Liver (tissue), 9 donors: ENCODE data around the gene GABRB1. TPM values are rescaled to one million over a fixed set of nuclear protein-coding genes. Genes with fewer than 3 reads are reported as not detected.

Source experiments
- DNase-seq: peaks from one replicate; pipeline ENCODE4 v3.0.0-alpha.2; 2017; ENCODE audit warnings: low spot score
- H3K27ac ChIP-seq, 2 donors: one replicate each; pipeline ENCODE4 v1.7.0; 2013; ENCODE audit warnings: inconsistent platforms in 2 of 2, low read length in 2 of 2, control low read depth in 1 of 2, low read depth in 1 of 2, mild to moderate bottlenecking in 1 of 2
- H3K27me3 ChIP-seq, 4 donors: one replicate each; pipeline versions ENCODE4 v1.6.1 to v1.7.0; 2013; ENCODE audit warnings: low read length in 3 of 4, inconsistent platforms in 1 of 4, mild to moderate bottlenecking in 1 of 4, moderate library complexity in 1 of 4; ENCODE audit not compliant: control insufficient read depth in 4 of 4, insufficient read depth in 4 of 4
- H3K36me3 ChIP-seq, 4 donors: one replicate each; pipeline versions ENCODE4 v1.6.1 to v1.7.0; 2013; ENCODE audit warnings: low read length in 3 of 4, mild to moderate bottlenecking in 3 of 4, low read depth in 1 of 4, moderate library complexity in 1 of 4; ENCODE audit not compliant: control insufficient read depth in 4 of 4, insufficient read depth in 3 of 4
- H3K4me1 ChIP-seq, 4 donors: one replicate each; pipeline versions ENCODE4 v1.6.1 to v1.7.0; 2013; ENCODE audit warnings: low read length in 3 of 4, mild to moderate bottlenecking in 3 of 4, moderate library complexity in 1 of 4; ENCODE audit not compliant: control insufficient read depth in 4 of 4, insufficient read depth in 4 of 4
- H3K4me3 ChIP-seq, 3 donors: one replicate each; pipeline versions ENCODE4 v1.6.1 to v1.7.0; 2013; ENCODE audit warnings: low read length in 3 of 3, control low read depth in 1 of 3, low read depth in 1 of 3, mild to moderate bottlenecking in 1 of 3
- H3K9ac ChIP-seq, 2 donors: one replicate each; pipeline ENCODE4 v1.7.0; 2013; ENCODE audit warnings: low read length in 2 of 2, mild to moderate bottlenecking in 2 of 2, moderate library complexity in 2 of 2, control low read depth in 1 of 2, low read depth in 1 of 2
- H3K9me3 ChIP-seq, 4 donors: one replicate each; pipeline versions ENCODE4 v1.6.1 to v1.7.0; 2013; ENCODE audit warnings: low read length in 3 of 4; ENCODE audit not compliant: control insufficient read depth in 4 of 4
- ATF3 ChIP-seq: IDR thresholded peaks from 2 replicates; pipeline ENCODE4 v1.6.1; 2016; ENCODE audit warnings: antibody characterized with exemption
- CTCF ChIP-seq: fragments of 150-350 bp; IDR thresholded peaks from 2 replicates; pipeline ENCODE4 v1.5.1; 2017; ENCODE audit warnings: improper control_type of control experiment, low read depth, low read length; ENCODE audit not compliant: missing input control
- EGR1 ChIP-seq, 2 donors: IDR thresholded peaks; 2 replicates each; pipeline ENCODE4 v1.6.1; 2016 to 2018; ENCODE audit warnings: antibody characterized with exemption in 2 of 2, low read depth in 2 of 2
- FOXA1 ChIP-seq: IDR thresholded peaks from 2 replicates; pipeline ENCODE4 v1.6.1; 2016; ENCODE audit warnings: antibody characterized with exemption
- FOXA2 ChIP-seq: IDR thresholded peaks from 2 replicates; pipeline ENCODE4 v1.6.1; 2016; ENCODE audit warnings: antibody characterized with exemption
- GABPA ChIP-seq, 2 donors: IDR thresholded peaks in 1 of 2; conservative IDR thresholded peaks in 1 of 2; 2 replicates each; pipeline ENCODE4 v1.6.1; 2016; ENCODE audit warnings: antibody characterized with exemption in 2 of 2, mild to moderate bottlenecking in 1 of 2, moderate library complexity in 1 of 2
- HNF4A ChIP-seq, 2 donors: conservative IDR thresholded peaks; 2 replicates each; pipeline ENCODE4 v1.6.1; 2016; ENCODE audit warnings: antibody characterized with exemption in 2 of 2, mild to moderate bottlenecking in 2 of 2
- HNF4G ChIP-seq: IDR thresholded peaks from 2 replicates; pipeline ENCODE4 v1.6.1; 2016; ENCODE audit warnings: antibody characterized with exemption
- JUND ChIP-seq, 2 donors: IDR thresholded peaks; 2 replicates each; pipeline ENCODE4 v1.6.1; 2016; ENCODE audit warnings: antibody characterized with exemption in 2 of 2
- MAX ChIP-seq: IDR thresholded peaks from 2 replicates; pipeline ENCODE4 v1.6.1; 2016; ENCODE audit warnings: antibody characterized with exemption
- NR2F2 ChIP-seq: IDR thresholded peaks from 2 replicates; pipeline ENCODE4 v1.6.1; 2016; ENCODE audit warnings: antibody characterized with exemption
- REST ChIP-seq: IDR thresholded peaks from 2 replicates; pipeline ENCODE4 v1.6.1; 2016; ENCODE audit warnings: antibody characterized with exemption, mild to moderate bottlenecking
- RXRA ChIP-seq, 2 donors: IDR thresholded peaks; 2 replicates each; pipeline ENCODE4 v1.6.1; 2017 to 2018; ENCODE audit warnings: antibody characterized with exemption in 2 of 2, mild to moderate bottlenecking in 1 of 2
- SP1 ChIP-seq: IDR thresholded peaks from 2 replicates; pipeline ENCODE4 v1.6.1; 2018; ENCODE audit warnings: antibody characterized with exemption, mild to moderate bottlenecking
- TAF1 ChIP-seq: conservative IDR thresholded peaks from 2 replicates; pipeline ENCODE4 v1.6.1; 2016; ENCODE audit warnings: antibody characterized with exemption, mild to moderate bottlenecking
- YY1 ChIP-seq: IDR thresholded peaks from 2 replicates; pipeline ENCODE4 v1.6.1; 2016; ENCODE audit warnings: antibody characterized with exemption, mild to moderate bottlenecking
- ZBTB33 ChIP-seq: IDR thresholded peaks from 2 replicates; pipeline ENCODE4 v1.6.1; 2016; ENCODE audit warnings: antibody characterized with exemption
- WGBS: extraction: QIAGEN DNeasy Blood & Tissue Kit; methylation state at CpG from one replicate; pipeline ENCODE4 v1.1.7; 2013; 5-methylcytosine and 5-hydroxymethylcytosine counted together
- polyA plus RNA-seq, 2 donors: library from polyadenylated mRNA; stranded (reverse) in 1 of 2; unstranded in 1 of 2; fragments of 200-250 nt in 1 of 2; fragments of >200 nt in 1 of 2; fragmentation: Nextera tagmentation in 1 of 2; extraction: Ambion mirVana in 1 of 2; gene quantifications; one replicate each; pipeline versions ENCODE4 v1.2.1 to v1.2.3, GENCODE V29; 2013 to 2015
- total RNA-seq, 2 donors: library from RNA; depleted of rRNA; stranded (reverse); fragments of >200 nt; gene quantifications; one replicate each; pipeline ENCODE4 v1.2.3, GENCODE V29; 2014
- donor health status: healthy.
- donor health status: healthy.
- donor health status: healthy.
- donor health status: healthy.
- donor health status: healthy.

Gene GABRB1
- total and polyA plus RNA-seq, 4 donors, result 0.17 to 1.3 TPM; not detected in 2

GRCh38 chr4:47442980-47443379, 411.6 kb downstream of the GABRB1 start:
- Histone ChIP-seq H3K27me3 (no peaks in the 10 kb centered on the region), H3K4me1 (no peaks in the 10 kb centered on the region), H3K9me3 (no peaks in the 10 kb centered on the region), H3K9ac (no peak overlapping the region), H3K27ac (no peak overlapping the region), H3K4me3 (no peak overlapping the region), H3K36me3 (no peaks in the 10 kb centered on the region)
- DNase-seq, result no peak
- 72% methylated on average over 5 of the region's 5 CpGs for WGBS
- TF ChIP-seq RXRA (IDR thresholded peaks at IDR 0.05) (no peak), NR2F2 (no peak), HNF4A (conservative IDR thresholded peaks at IDR 0.05) (no peak), YY1 (no peak), ATF3 (no peak), FOXA1 (no peak), JUND (IDR thresholded peaks at IDR 0.05) (no peak), REST (no peak), FOXA2 (no peak), HNF4G (no peak), TAF1 (no peak), CTCF (no peak), MAX (no peak), EGR1 (IDR thresholded peaks at IDR 0.05; ENCODE audit: low read depth in 2 of 2) (no peak), GABPA (IDR thresholded peaks at IDR 0.05 in 1 of 2, conservative IDR thresholded peaks at IDR 0.05 in 1 of 2) (no peak)

GRCh38 chr4:47444031-47444430, 412.7 kb downstream of the GABRB1 start:
- H3K27ac ChIP-seq, result no peak overlapping the region
- H3K4me3 ChIP-seq, result no peak overlapping the region
- H3K9ac ChIP-seq, result no peak overlapping the region
- no peaks in the 10 kb centered on the region for H3K4me1 ChIP-seq
- no peaks in the 10 kb centered on the region for H3K9me3 ChIP-seq
- no peaks in the 10 kb centered on the region for H3K27me3 ChIP-seq
- no peak for DNase-seq
- TF ChIP-seq TAF1, result no peak
- no peak for TF ChIP-seq SP1
- no peak for TF ChIP-seq REST
- no peak for TF ChIP-seq HNF4G
- no peak for TF ChIP-seq NR2F2
- TF ChIP-seq MAX, result no peak
- no peak for TF ChIP-seq RXRA (IDR thresholded peaks at IDR 0.05)
- TF ChIP-seq GABPA (IDR thresholded peaks at IDR 0.05 in 1 of 2, conservative IDR thresholded peaks at IDR 0.05 in 1 of 2), result no peak
- no peak for TF ChIP-seq ZBTB33
- TF ChIP-seq YY1, result no peak
- TF ChIP-seq FOXA2, result no peak
- no peak for TF ChIP-seq JUND (IDR thresholded peaks at IDR 0.05)
- TF ChIP-seq EGR1 (IDR thresholded peaks at IDR 0.05; ENCODE audit: low read depth in 2 of 2), result no peak
- no peak for TF ChIP-seq HNF4A (conservative IDR thresholded peaks at IDR 0.05)
- no peak for TF ChIP-seq ATF3
- no peaks in the 10 kb centered on the region for H3K36me3 ChIP-seq
- WGBS, result 95% methylated on average over 2 of the region's 2 CpGs
